HG03520 (cell line): ENCODE results near the gene UFC1.

ENCODE experiments used
- ATAC-seq: cut with Tn5 transposase; IDR thresholded peaks from one replicate; pipeline ENCODE4 v1.9.1; 2021; ENCODE audit warnings: mild to moderate bottlenecking, moderate library complexity; ENCODE audit not compliant: unreplicated experiment

UFC1 gene

GRCh38 chr1:161133220-161133740, 20.5 kb upstream of the UFC1 start:
- peak; percentile 7 for ATAC-seq

- no peak for ATAC-seq
Measured at GRCh38 chr1:161137881-161138280, 15.9 kb upstream of the UFC1 start.

GRCh38 chr1:161138431-161138830, 15.3 kb upstream of the UFC1 start:
- no peak for ATAC-seq

- no peak for ATAC-seq
Measured at GRCh38 chr1:161139766-161140165, 14.0 kb upstream of the UFC1 start.

- ATAC-seq = no peak
Measured at GRCh38 chr1:161140755-161141400, 12.9 kb upstream of the UFC1 start.

- ATAC-seq = no peak
Measured at GRCh38 chr1:161145832-161146231, 7.9 kb upstream of the UFC1 start.

GRCh38 chr1:161153176-161153575, 602 bp upstream of the UFC1 start:
- ATAC-seq = no peak

- ATAC-seq = no peak
Measured at GRCh38 chr1:161157867-161158266, 4.1 kb downstream of the UFC1 start.

GRCh38 chr1:161158316-161159010, 4.7 kb downstream of the UFC1 start:
- ATAC-seq = no peak

GRCh38 chr1:161159087-161159912, 5.5 kb downstream of the UFC1 start, which contains the start of gene USP21:
USP21 (plus strand) TSS chr1:161159500; CDS start chr1:161160641, 1,141 bp downstream.
- peak; percentile 72 for ATAC-seq

GRCh38 chr1:161159913-161160243, 6.1 kb downstream of the UFC1 start:
- ATAC-seq = no peak

GRCh38 chr1:161160671-161161145, 6.9 kb downstream of the UFC1 start:
- ATAC-seq = no peak

- no peak for ATAC-seq
Measured at GRCh38 chr1:161161652-161162051, 7.9 kb downstream of the UFC1 start.

- no peak for ATAC-seq
Measured at GRCh38 chr1:161162052-161162451, 8.3 kb downstream of the UFC1 start.

- ATAC-seq = no peak
Measured at GRCh38 chr1:161162806-161163205, 9.0 kb downstream of the UFC1 start.

GRCh38 chr1:161163793-161164192, 10.0 kb downstream of the UFC1 start:
- no peak for ATAC-seq

GRCh38 chr1:161164901-161165610, 11.3 kb downstream of the UFC1 start:
- ATAC-seq = no peak

GRCh38 chr1:161165742-161166668, 12.2 kb downstream of the UFC1 start, which contains the start of gene PPOX:
PPOX (plus strand) TSS chr1:161166426; CDS start chr1:161166848, 422 bp downstream.
- ATAC-seq = peak; percentile 87

GRCh38 chr1:161166669-161167548, 13.1 kb downstream of the UFC1 start:
- ATAC-seq = no peak
